Colonic mucosa (tissue), 4 donors: ENCODE measurements around the gene ASPRV1. TPM values are rescaled to one million over a fixed set of nuclear protein-coding genes. Genes with fewer than 3 reads are reported as not detected.
A peak's percentile ranks its signal among the peaks of the same experiment; 100 is the strongest.

Source experiments
- DNase-seq: peaks from one replicate; pipeline ENCODE4 v3.0.0-alpha.2; 2020
- H3K27ac ChIP-seq: fragments of 200-600 bp; one replicate; pipeline ENCODE4 v1.8.0; 2021
- H3K27me3 ChIP-seq: fragments of 200-600 bp; one replicate; pipeline ENCODE4 v1.8.0; 2021
- H3K36me3 ChIP-seq: fragments of 200-600 bp; one replicate; pipeline ENCODE4 v1.8.0; 2021
- H3K4me1 ChIP-seq: fragments of 200-600 bp; one replicate; pipeline ENCODE4 v1.8.0; 2021; ENCODE audit warnings: mild to moderate bottlenecking
- H3K4me3 ChIP-seq: fragments of 200-600 bp; one replicate; pipeline ENCODE4 v1.8.0; 2021
- H3K9ac ChIP-seq, 2 donors: one replicate each; pipeline ENCODE4 v1.7.0; 2013; ENCODE audit warnings: control low read depth in 2 of 2, low read depth in 2 of 2, low read length in 2 of 2
- H3K9me3 ChIP-seq: fragments of 200-600 bp; one replicate; pipeline ENCODE4 v1.8.0; 2021
- intact Hi-C: fragments of 100-400 bp; cut with DNase I; formaldehyde crosslinking; loops from one replicate; pipeline ENCODE4 v1.14.1; 2022
- total RNA-seq, 2 donors: library from RNA; stranded (reverse); fragmentation: NEBNext Ultra II Directional in 1 of 2; extraction: Animal tissue kit (Norgen Biotek cat#: 25700) in 1 of 2; gene quantifications; one replicate each; pipeline ENCODE4 v1.2.1, GENCODE V29; 2021
- TF ChIP-seq, protein P1 (sequence below): fragments of 200-600 bp; IDR thresholded peaks from one replicate; pipeline ENCODE4 v1.8.0; 2022; ENCODE audit warnings: antibody characterized with exemption, mild to moderate bottlenecking
- donor health status: healthy.
- donor health status: DM: no; HTN: no; CAD: no.
- donor health status: DM: no; HTN: no; CAD: no.

The ASPRV1 gene
- total RNA-seq, 2 donors from 2014 or later: 0.40 to 0.82 TPM

DNA sequence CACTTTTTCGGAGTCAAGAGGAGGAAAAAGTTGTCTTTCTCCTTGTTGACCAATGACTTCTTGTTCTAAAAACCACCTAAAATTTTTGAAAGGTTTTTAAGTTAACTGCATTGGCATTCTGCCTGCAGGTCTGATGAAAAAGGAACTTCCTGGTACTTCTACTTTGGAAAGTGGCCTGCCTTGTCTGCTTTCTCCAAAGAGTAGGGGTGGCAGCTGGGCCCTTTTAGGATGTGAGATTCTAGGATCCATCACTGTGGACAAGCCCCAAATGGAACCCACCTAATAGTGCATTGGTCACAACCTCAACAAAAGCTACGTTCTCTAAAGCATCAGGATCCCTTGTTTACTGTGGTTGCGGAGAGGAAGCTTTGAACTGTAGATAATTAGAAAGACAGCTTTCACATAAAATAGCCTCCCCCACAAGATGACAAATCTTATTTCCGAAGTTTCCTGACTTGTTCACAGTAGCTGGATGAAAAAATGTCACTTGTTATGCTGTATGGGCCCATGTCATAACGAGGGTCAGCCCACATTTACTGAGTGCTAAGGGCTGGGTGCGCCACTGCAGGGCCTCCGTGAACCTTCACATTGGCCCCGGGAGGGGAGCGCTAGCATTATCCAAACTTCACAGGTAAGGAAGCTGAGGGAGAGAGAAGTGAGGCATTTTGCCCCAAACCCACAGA is 17.4 kb downstream of the ASPRV1 start:
- no peak overlapping the region for H3K27ac ChIP-seq
- H3K4me1 ChIP-seq: peaks cover 5% of the 10 kb centered on the region
- no peak overlapping the region for H3K4me3 ChIP-seq
- H3K9ac ChIP-seq: no peak overlapping the region
- no peak for DNase-seq
- intact Hi-C loops: no loop called here
- H3K9me3 ChIP-seq: no peaks in the 10 kb centered on the region
- no peaks in the 10 kb centered on the region for H3K27me3 ChIP-seq
- TF ChIP-seq, protein P1, sequence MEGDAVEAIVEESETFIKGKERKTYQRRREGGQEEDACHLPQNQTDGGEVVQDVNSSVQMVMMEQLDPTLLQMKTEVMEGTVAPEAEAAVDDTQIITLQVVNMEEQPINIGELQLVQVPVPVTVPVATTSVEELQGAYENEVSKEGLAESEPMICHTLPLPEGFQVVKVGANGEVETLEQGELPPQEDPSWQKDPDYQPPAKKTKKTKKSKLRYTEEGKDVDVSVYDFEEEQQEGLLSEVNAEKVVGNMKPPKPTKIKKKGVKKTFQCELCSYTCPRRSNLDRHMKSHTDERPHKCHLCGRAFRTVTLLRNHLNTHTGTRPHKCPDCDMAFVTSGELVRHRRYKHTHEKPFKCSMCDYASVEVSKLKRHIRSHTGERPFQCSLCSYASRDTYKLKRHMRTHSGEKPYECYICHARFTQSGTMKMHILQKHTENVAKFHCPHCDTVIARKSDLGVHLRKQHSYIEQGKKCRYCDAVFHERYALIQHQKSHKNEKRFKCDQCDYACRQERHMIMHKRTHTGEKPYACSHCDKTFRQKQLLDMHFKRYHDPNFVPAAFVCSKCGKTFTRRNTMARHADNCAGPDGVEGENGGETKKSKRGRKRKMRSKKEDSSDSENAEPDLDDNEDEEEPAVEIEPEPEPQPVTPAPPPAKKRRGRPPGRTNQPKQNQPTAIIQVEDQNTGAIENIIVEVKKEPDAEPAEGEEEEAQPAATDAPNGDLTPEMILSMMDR: no peak
- H3K36me3 ChIP-seq: no peaks in the 10 kb centered on the region

DNA sequence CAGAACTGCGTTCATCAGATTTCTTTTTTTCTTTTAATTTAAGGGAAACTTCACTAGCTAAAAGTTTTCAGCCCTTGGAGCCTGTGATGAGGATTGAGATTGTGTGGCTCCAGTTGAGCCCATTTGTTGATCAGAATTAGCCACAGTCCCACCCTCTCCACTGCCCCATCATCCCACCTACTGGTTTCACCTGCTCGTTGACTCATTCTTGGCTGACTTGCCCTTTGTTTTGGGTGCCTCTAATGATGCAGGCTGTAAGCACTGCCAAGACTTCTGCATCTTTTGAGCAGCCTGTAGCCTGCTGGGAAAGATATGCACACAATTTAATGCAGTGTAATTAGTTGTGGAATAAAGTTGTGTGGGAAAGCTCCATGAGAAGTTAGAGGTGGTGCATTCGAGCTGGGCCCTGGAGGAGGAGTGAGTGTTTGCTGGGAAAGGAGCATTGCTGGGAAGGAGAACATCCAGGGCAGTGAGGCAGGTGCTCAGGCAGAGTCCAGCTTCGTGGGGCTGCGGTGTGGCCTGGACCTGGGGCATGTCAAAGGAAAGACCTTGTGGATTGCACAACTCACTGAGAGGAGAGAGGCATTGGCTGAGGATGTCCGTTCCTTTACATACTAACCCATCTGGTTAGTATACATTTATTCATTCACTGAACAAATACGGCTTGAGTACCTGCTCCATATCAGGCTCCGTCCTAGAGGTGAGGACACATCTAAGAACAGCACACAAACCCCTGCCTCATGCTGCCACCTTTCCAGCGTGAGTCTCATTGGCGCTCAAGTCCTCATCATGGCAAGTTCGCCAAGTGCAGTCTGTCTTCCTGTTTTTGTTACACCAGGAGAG is 18.2 kb downstream of the ASPRV1 start:
- Histone ChIP-seq H3K9me3 (no peaks in the 10 kb centered on the region), H3K4me3 (no peak overlapping the region), H3K27me3 (no peaks in the 10 kb centered on the region), H3K27ac (no peak overlapping the region), H3K4me1 (peaks cover 5% of the 10 kb centered on the region), H3K9ac (no peak overlapping the region), H3K36me3 (no peaks in the 10 kb centered on the region)
- TF ChIP-seq, protein P1: no peak
- intact Hi-C loops: no loop called here
- no peak for DNase-seq

DNA sequence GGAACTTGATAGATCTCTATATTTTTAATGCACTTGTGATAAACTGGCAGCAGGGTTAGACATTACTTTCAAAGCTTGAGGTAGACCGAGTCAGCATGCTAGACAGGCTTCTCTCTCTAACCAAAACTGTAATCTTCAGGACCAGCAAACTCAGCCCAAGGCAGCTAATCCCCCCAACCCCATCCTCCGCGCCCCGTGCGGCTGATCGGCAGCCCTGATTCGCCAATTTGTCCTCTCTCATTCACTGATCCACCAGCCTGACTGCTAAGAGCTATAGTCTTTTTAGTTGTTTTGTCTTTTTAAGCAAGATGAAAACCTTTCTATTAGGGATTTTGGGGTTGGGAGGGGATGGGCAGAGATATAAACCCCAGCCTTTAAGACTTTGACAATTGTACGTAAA is 20.7 kb downstream of the ASPRV1 start:
- Histone ChIP-seq H3K4me3 (no peak overlapping the region), H3K27me3 (no peaks in the 10 kb centered on the region), H3K9me3 (no peaks in the 10 kb centered on the region), H3K36me3 (peaks cover 17% of the 10 kb centered on the region), H3K4me1 (no peaks in the 10 kb centered on the region), H3K27ac (no peak overlapping the region), H3K9ac (no peak overlapping the region)
- no peak for DNase-seq
- TF ChIP-seq, protein P1: no peak
- intact Hi-C loops: no loop called here

DNA sequence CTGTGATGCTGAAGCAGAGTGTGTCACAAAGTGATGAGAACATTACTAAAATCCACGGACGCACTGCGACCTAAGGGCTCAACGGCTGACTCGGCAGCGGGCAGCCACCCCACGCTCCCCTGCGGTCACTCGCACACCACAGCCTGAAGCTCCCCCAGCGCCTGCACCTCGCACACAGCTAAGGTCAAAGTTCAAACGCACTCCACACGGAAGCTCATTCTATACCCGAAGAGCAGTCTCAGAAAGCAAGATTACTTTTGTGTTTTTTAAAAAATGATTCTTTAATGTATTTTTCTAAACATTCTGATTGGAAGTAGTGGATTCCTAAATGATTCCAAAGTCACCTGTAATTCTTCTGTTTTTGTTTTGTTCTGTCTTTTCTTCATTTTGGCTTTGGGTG is 21.7 kb downstream of the ASPRV1 start:
- peaks cover 19% of the 10 kb centered on the region for H3K36me3 ChIP-seq
- no peaks in the 10 kb centered on the region for H3K27me3 ChIP-seq
- H3K4me3 ChIP-seq: no peak overlapping the region
- DNase-seq: peak; percentile 45
- no peaks in the 10 kb centered on the region for H3K9me3 ChIP-seq
- intact Hi-C loops: no loop called here
- H3K27ac ChIP-seq: no peak overlapping the region
- TF ChIP-seq, protein P1: no peak
- no peak overlapping the region for H3K9ac ChIP-seq
- H3K4me1 ChIP-seq: no peaks in the 10 kb centered on the region

DNA sequence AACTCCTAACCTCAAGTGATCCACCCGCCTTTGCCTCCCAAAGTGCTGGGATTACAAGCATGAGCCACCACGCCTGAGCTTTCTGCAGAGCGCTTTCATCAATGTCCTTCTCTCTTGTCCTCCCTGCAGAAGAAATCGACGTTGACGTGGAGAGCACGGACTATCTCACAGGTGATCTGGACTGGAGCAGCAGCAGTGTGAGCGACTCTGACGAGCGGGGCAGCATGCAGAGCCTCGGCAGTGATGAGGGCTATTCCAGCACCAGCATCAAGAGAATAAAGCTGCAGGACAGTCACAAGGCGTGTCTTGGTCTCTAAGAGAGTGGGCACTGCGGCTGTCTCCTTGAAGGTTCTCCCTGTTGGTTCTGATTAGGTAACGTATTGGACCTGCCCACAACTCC is 23.5 kb downstream of the ASPRV1 start:
- intact Hi-C loops: no loop called here
- H3K27ac ChIP-seq: no peak overlapping the region
- TF ChIP-seq, protein P1: no peak
- no peaks in the 10 kb centered on the region for H3K27me3 ChIP-seq
- H3K4me1 ChIP-seq: peaks cover 3% of the 10 kb centered on the region
- H3K9ac ChIP-seq: no peak overlapping the region
- no peaks in the 10 kb centered on the region for H3K9me3 ChIP-seq
- H3K36me3 ChIP-seq: peaks cover 19% of the 10 kb centered on the region
- no peak for DNase-seq
- H3K4me3 ChIP-seq: no peak overlapping the region
